SK-N-SH treated with all-trans-retinoic acid at 6 μM for 48 hours (cell line): ENCODE measurements around the gene FRMD8.
A peak's percentile ranks its signal among the peaks of the same experiment; 100 is the strongest.

Source experiments
- ATAC-seq: fragments of 200-7000 bp; cut with Tn5 transposase; 3 replicates; pipeline ENCODE4 v1.9.1; 2020; ENCODE audit warnings: mild to moderate bottlenecking, moderate library complexity
- ARNTL ChIP-seq: fragments of 450-650 bp; formaldehyde crosslinking; IDR thresholded peaks from 2 replicates; pipeline ENCODE4 v1.5.0; 2020; ENCODE audit warnings: low read depth, mild to moderate bottlenecking, moderate library complexity, borderline replicate concordance
- BACH2 ChIP-seq: fragments of 250-450 bp; sonication (Bioruptor Pico); IDR thresholded peaks from 2 replicates; pipeline ENCODE4 v1.9.0; 2021; ENCODE audit warnings: mild to moderate bottlenecking, borderline replicate concordance
- CREB5 ChIP-seq: fragments of 250-450 bp; sonication (Bioruptor Pico); IDR thresholded peaks from 2 replicates; pipeline ENCODE4 v1.5.1; 2020; ENCODE audit warnings: low read depth, mild to moderate bottlenecking, moderate library complexity
- CSDC2 ChIP-seq: fragments of 250-450 bp; sonication (Bioruptor Pico); IDR thresholded peaks from 2 replicates; pipeline ENCODE4 v1.5.0; 2020; ENCODE audit warnings: mild to moderate bottlenecking, moderate library complexity
- ESRRG ChIP-seq: fragments of 250-450 bp; sonication (Bioruptor Pico); IDR thresholded peaks from 2 replicates; pipeline ENCODE4 v1.6.1; 2021; ENCODE audit warnings: mild to moderate bottlenecking
- GLIS3 ChIP-seq: fragments of 250-450 bp; sonication (Bioruptor Pico); IDR thresholded peaks from 2 replicates; pipeline ENCODE4 v1.5.0; 2020; ENCODE audit warnings: mild to moderate bottlenecking, moderate library complexity
- ISL1 ChIP-seq: fragments of 250-450 bp; sonication (Bioruptor Pico); IDR thresholded peaks from 2 replicates; pipeline ENCODE4 v2.1.2; 2022; ENCODE audit warnings: mild to moderate bottlenecking, moderate library complexity
- OSR1 ChIP-seq: fragments of 250-450 bp; sonication (Bioruptor Pico); IDR thresholded peaks from 2 replicates; pipeline ENCODE4 v1.8.0; 2022; ENCODE audit warnings: moderate library complexity, mild to moderate bottlenecking, inconsistent platforms
- PPARA ChIP-seq: fragments of 250-450 bp; sonication (Bioruptor Pico); IDR thresholded peaks from 2 replicates; pipeline ENCODE4 v1.5.0; 2020; ENCODE audit warnings: mild to moderate bottlenecking, borderline replicate concordance
- RARB ChIP-seq: fragments of 250-450 bp; sonication (Bioruptor Pico); IDR thresholded peaks from 2 replicates; pipeline ENCODE4 v1.8.0; 2021; ENCODE audit warnings: mild to moderate bottlenecking, moderate library complexity
- SNAI2 ChIP-seq: fragments of 250-450 bp; sonication (Bioruptor Pico); IDR thresholded peaks from 2 replicates; pipeline ENCODE4 v1.5.0; 2020; ENCODE audit warnings: mild to moderate bottlenecking, moderate library complexity
- TCF4 ChIP-seq: fragments of 250-450 bp; sonication (Bioruptor Pico); IDR thresholded peaks from 2 replicates; pipeline ENCODE4 v1.8.0; 2021; ENCODE audit warnings: mild to moderate bottlenecking, moderate library complexity, borderline replicate concordance
- TOX ChIP-seq: fragments of 250-450 bp; sonication (Bioruptor Pico); IDR thresholded peaks from 2 replicates; pipeline ENCODE4 v1.8.0; 2021; ENCODE audit warnings: mild to moderate bottlenecking, moderate library complexity, borderline replicate concordance
- ZC3H10 ChIP-seq: fragments of 250-450 bp; sonication (Bioruptor Pico); IDR thresholded peaks from 2 replicates; pipeline ENCODE4 v1.5.1; 2021; ENCODE audit warnings: mild to moderate bottlenecking, moderate library complexity
- ZFP3 ChIP-seq: fragments of 250-450 bp; sonication (Bioruptor Pico); IDR thresholded peaks from 2 replicates; pipeline ENCODE4 v1.5.0; 2020; ENCODE audit warnings: mild to moderate bottlenecking, moderate library complexity
- ZFP30 ChIP-seq: fragments of 450-650 bp; formaldehyde crosslinking; IDR thresholded peaks from 2 replicates; pipeline ENCODE4 v1.5.0; 2022; ENCODE audit warnings: mild to moderate bottlenecking, moderate library complexity
- ZNF565 ChIP-seq: fragments of 450-650 bp; formaldehyde crosslinking; conservative IDR thresholded peaks from 2 replicates; pipeline ENCODE4 v1.5.0; 2020; ENCODE audit warnings: low read depth, mild to moderate bottlenecking, moderate library complexity
- ZNF70 ChIP-seq: fragments of 450-650 bp; formaldehyde crosslinking; IDR thresholded peaks from 2 replicates; pipeline ENCODE4 v1.5.0; 2020; ENCODE audit warnings: mild to moderate bottlenecking, moderate library complexity
- ZNF8 ChIP-seq: fragments of 450-650 bp; formaldehyde crosslinking; IDR thresholded peaks from 2 replicates; pipeline ENCODE4 v1.5.0; 2020; ENCODE audit warnings: mild to moderate bottlenecking, moderate library complexity
- TF ChIP-seq, protein P1 (sequence below): fragments of 250-450 bp; sonication (Bioruptor Pico); IDR thresholded peaks from 2 replicates; pipeline ENCODE4 v1.5.1; 2021; ENCODE audit warnings: mild to moderate bottlenecking, moderate library complexity
- TF ChIP-seq, protein P2 (sequence below): fragments of 250-450 bp; sonication (Bioruptor Pico); IDR thresholded peaks from 2 replicates; pipeline ENCODE4 v1.8.0; 2021; ENCODE audit warnings: low read depth, mild to moderate bottlenecking, moderate library complexity, borderline replicate concordance
- TF ChIP-seq, protein P3 (sequence below): fragments of 250-450 bp; sonication (Bioruptor Pico); IDR thresholded peaks from 2 replicates; pipeline ENCODE4 v1.8.0; 2020; ENCODE audit warnings: mild to moderate bottlenecking, moderate library complexity, borderline replicate concordance
- TF ChIP-seq, protein P4 (sequence below): fragments of 250-450 bp; sonication (Bioruptor Pico); IDR thresholded peaks from 2 replicates; pipeline ENCODE4 v1.5.0; 2020; ENCODE audit warnings: mild to moderate bottlenecking, moderate library complexity

The FRMD8 gene

DNA sequence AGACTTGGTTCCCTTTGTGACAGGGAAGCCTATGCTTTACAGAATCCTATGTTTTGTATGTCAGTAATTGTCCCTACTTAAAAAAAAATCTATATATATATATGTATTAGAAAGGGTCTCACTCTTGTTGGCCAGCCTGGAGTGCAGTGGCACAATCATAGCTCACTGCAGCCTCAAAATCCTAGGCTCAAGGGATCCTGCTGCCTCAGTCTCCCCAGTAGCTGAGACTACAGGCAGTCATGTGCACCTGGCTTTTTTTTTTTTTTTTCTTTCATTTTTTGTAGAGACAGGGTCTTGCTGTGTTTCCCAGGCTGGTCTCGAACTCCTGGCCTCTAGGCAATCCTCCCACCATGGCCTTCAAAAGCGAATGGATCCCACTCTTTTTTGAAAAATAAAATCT is 34.1 kb downstream of the FRMD8 start:
- ATAC-seq: no peak
- TF ChIP-seq CREB5 (CRISPR knock-in tag): no peak
- TF ChIP-seq ZNF565 (CRISPR knock-in tag): no peak
- no peak for TF ChIP-seq ZC3H10 (CRISPR knock-in tag)
- TF ChIP-seq ZNF8: no peak
- TF ChIP-seq ARNTL (CRISPR knock-in tag): no peak
- TF ChIP-seq TOX (CRISPR knock-in tag): no peak

DNA sequence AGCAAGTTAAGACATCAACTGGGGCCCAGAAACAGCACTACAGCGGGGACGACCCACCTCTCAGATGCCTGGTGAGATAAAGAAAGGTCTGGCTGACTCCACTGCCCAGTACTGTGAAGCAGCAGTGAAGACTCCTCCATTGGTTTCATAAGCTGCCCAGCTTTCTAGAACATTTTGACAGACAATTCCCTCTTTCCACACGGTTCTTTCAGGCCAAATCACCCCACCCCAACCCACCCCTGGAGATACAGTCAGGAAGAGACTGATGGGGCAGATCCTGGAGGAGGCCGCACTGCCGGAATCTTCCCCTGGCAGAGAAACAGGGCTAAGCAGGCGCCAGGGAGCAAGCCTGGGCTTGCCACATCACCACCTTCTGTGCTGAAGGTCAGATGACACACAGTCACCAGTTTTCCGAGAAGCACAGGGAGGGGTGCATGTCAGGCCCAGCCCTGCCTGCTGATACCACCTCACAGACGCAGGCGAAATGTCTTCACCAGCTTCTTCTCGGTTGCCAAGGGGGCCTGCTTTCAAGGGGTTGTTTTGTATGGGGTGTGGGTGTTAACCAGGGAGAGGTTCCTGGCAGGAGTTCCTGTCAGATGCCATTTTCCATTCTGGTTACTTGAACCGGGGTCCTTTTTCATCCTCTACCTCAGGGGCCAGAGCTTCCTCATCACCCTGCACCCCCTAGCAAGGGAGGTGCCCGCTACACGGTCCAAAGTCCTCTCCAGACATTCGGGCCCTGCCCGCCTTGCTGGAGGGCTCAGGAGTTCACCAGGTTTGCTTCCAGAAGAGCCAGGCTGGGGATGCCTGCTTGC is 34.7 kb downstream of the FRMD8 start:
- peak; percentile 38 for ATAC-seq
- peak; percentile 88; the same call in 1 of the 2 replicates for TF ChIP-seq CSDC2
- TF ChIP-seq, protein P1, sequence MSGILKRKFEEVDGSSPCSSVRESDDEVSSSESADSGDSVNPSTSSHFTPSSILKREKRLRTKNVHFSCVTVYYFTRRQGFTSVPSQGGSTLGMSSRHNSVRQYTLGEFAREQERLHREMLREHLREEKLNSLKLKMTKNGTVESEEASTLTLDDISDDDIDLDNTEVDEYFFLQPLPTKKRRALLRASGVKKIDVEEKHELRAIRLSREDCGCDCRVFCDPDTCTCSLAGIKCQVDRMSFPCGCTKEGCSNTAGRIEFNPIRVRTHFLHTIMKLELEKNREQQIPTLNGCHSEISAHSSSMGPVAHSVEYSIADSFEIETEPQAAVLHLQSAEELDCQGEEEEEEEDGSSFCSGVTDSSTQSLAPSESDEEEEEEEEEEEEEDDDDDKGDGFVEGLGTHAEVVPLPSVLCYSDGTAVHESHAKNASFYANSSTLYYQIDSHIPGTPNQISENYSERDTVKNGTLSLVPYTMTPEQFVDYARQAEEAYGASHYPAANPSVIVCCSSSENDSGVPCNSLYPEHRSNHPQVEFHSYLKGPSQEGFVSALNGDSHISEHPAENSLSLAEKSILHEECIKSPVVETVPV (CRISPR knock-in tag): no peak
- TF ChIP-seq ESRRG (CRISPR knock-in tag): no peak
- TF ChIP-seq RARB (CRISPR knock-in tag): no peak
- TF ChIP-seq SNAI2 (CRISPR knock-in tag): peak; percentile 51; the same call in 1 of the 2 replicates
- TF ChIP-seq TCF4: no peak
- TF ChIP-seq, protein P2, sequence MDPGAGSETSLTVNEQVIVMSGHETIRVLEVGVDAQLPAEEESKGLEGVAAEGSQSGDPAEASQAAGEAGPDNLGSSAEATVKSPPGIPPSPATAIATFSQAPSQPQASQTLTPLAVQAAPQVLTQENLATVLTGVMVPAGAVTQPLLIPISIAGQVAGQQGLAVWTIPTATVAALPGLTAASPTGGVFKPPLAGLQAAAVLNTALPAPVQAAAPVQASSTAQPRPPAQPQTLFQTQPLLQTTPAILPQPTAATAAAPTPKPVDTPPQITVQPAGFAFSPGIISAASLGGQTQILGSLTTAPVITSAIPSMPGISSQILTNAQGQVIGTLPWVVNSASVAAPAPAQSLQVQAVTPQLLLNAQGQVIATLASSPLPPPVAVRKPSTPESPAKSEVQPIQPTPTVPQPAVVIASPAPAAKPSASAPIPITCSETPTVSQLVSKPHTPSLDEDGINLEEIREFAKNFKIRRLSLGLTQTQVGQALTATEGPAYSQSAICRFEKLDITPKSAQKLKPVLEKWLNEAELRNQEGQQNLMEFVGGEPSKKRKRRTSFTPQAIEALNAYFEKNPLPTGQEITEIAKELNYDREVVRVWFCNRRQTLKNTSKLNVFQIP (CRISPR knock-in tag): no peak
- TF ChIP-seq, protein P3, sequence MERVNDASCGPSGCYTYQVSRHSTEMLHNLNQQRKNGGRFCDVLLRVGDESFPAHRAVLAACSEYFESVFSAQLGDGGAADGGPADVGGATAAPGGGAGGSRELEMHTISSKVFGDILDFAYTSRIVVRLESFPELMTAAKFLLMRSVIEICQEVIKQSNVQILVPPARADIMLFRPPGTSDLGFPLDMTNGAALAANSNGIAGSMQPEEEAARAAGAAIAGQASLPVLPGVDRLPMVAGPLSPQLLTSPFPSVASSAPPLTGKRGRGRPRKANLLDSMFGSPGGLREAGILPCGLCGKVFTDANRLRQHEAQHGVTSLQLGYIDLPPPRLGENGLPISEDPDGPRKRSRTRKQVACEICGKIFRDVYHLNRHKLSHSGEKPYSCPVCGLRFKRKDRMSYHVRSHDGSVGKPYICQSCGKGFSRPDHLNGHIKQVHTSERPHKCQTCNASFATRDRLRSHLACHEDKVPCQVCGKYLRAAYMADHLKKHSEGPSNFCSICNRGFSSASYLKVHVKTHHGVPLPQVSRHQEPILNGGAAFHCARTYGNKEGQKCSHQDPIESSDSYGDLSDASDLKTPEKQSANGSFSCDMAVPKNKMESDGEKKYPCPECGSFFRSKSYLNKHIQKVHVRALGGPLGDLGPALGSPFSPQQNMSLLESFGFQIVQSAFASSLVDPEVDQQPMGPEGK (CRISPR knock-in tag): 0 out of 2 replicates have a peak, but pooled peaks have one; percentile 59
- TF ChIP-seq ZFP30 (CRISPR knock-in tag): no peak
- peak; percentile 41; the same call in 1 of the 2 replicates for TF ChIP-seq ZC3H10 (CRISPR knock-in tag)
- TF ChIP-seq OSR1 (CRISPR knock-in tag): no peak
- peak; percentile 65 for TF ChIP-seq ZFP3
- TF ChIP-seq ZNF70 (CRISPR knock-in tag): no peak
- TF ChIP-seq GLIS3 (CRISPR knock-in tag): no peak; the same call in 1 of the 2 replicates
- TF ChIP-seq ISL1: no peak
- no peak for TF ChIP-seq BACH2 (CRISPR knock-in tag)
- no peak; the same call in 1 of the 2 replicates for TF ChIP-seq TOX (CRISPR knock-in tag)
- TF ChIP-seq PPARA: no peak
- TF ChIP-seq, protein P4, sequence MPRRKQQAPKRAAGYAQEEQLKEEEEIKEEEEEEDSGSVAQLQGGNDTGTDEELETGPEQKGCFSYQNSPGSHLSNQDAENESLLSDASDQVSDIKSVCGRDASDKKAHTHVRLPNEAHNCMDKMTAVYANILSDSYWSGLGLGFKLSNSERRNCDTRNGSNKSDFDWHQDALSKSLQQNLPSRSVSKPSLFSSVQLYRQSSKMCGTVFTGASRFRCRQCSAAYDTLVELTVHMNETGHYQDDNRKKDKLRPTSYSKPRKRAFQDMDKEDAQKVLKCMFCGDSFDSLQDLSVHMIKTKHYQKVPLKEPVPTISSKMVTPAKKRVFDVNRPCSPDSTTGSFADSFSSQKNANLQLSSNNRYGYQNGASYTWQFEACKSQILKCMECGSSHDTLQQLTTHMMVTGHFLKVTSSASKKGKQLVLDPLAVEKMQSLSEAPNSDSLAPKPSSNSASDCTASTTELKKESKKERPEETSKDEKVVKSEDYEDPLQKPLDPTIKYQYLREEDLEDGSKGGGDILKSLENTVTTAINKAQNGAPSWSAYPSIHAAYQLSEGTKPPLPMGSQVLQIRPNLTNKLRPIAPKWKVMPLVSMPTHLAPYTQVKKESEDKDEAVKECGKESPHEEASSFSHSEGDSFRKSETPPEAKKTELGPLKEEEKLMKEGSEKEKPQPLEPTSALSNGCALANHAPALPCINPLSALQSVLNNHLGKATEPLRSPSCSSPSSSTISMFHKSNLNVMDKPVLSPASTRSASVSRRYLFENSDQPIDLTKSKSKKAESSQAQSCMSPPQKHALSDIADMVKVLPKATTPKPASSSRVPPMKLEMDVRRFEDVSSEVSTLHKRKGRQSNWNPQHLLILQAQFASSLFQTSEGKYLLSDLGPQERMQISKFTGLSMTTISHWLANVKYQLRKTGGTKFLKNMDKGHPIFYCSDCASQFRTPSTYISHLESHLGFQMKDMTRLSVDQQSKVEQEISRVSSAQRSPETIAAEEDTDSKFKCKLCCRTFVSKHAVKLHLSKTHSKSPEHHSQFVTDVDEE (CRISPR knock-in tag): 0 out of 2 replicates have a peak, but pooled peaks have one; percentile 44
- TF ChIP-seq ARNTL (CRISPR knock-in tag): no peak
- no peak for TF ChIP-seq CREB5 (CRISPR knock-in tag)
- no peak for TF ChIP-seq ZNF565 (CRISPR knock-in tag)
- no peak for TF ChIP-seq ZNF8
